ENCODE measurements around the gene GTF2E1. TPM values are rescaled to one million over a fixed set of nuclear protein-coding genes. Genes with fewer than 3 reads are reported as not detected.

The GTF2E1 gene
- total and polyA plus RNA-seq, 9 of the 15 experiments (the other 6 are each of a cell fraction or from before 2014, with no cell fraction given), result 12.9 to 23.5 (median 15.4) TPM

DNA sequence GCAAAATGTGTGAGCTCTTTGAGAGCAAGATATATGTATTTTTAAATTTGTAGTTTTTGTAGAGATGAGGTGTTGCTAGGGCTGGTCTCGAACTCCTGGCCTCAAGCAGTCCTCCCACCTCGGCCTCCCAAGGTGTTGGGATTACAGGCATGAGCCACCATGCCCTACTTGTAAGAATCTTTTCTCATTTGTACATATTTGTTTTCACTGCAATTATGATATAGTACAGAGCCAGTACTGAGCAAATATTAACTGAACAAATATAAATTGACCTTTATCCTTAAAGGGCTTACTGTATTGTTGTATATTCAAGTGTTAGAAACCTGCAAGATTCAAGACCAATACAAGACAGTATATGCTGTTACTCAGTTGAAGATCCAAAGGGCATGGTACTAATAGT is 53.4 kb downstream of the GTF2E1 start:
- H3K9me1 ChIP-seq (ENCODE audit: control insufficient read depth, insufficient read depth, low read length), result peaks cover 2% of the 10 kb centered on the region
- H3K4me2 ChIP-seq (ENCODE audit: insufficient read depth, low read length), result no peak overlapping the region
- H3K9ac ChIP-seq (ENCODE audit: insufficient read depth in 1 of 2, low read depth in 2 of 2, low read length in 2 of 2), result no peak overlapping the region
- in situ Hi-C loops (cut with MboI), result loop anchor here (5.0 to 10.0 kb wide), 3 partner anchors 171 to 551 kb away; no protein-coding TSS in a partner anchor
- no peak overlapping the region for H3K27ac ChIP-seq (ENCODE audit: extremely low read depth, low read depth, low read length)
- H3K36me3 ChIP-seq (ENCODE audit: control insufficient read depth, insufficient read depth, low read length), result no peaks in the 10 kb centered on the region
- ChIA-PET CTCF (ENCODE audit: low intra/inter-chr PET ratio) (interaction anchor here (2.8 kb wide), 1 partner anchor 235 kb away, joined by 22 read pairs; no protein-coding TSS in a partner anchor), POLR2A (no interaction called here)
- H3K79me2 ChIP-seq (ENCODE audit: control insufficient read depth, insufficient read depth, low read length), result no peaks in the 10 kb centered on the region
- no peak overlapping the region for H2AFZ ChIP-seq (ENCODE audit: low read depth, low read length)
- H3K27me3 ChIP-seq (ENCODE audit: control insufficient read depth in 2 of 2, insufficient read depth in 2 of 2, low read length in 2 of 2), result no peaks in the 10 kb centered on the region
- peaks cover 0 to 2% of the 10 kb centered on the region in 2 experiments; a peak in 2 of 5 replicates for H3K4me1 ChIP-seq (replicated peaks in 1 of 2; ENCODE audit: control insufficient read depth in 2 of 2, insufficient read depth in 2 of 2, low read length in 2 of 2)
- no peaks in the 10 kb centered on the region for H3K9me3 ChIP-seq (replicated peaks; ENCODE audit: control insufficient read depth, insufficient read depth, low read depth, low read length)
- FAIRE-seq (no peak), DNase-seq (ENCODE audit: extremely low read depth in 1 of 4, low spot score in 3 of 4) (no peak), ATAC-seq (no peak)
- 0% methylated on average over 2 of the region's 2 CpGs for WGBS (ENCODE audit: insufficient coverage, low coverage, missing lambda C conversion rate)
- no peaks in the 10 kb centered on the region for H4K20me1 ChIP-seq (replicated peaks; ENCODE audit: control insufficient read depth, insufficient read depth, low read length)
- intact Hi-C loops (cut with micrococcal nuclease), result loop anchor here (1.0 to 5.0 kb wide), 3 partner anchors 173 to 379 kb away; no protein-coding TSS in a partner anchor
- BruUV-seq (replicated peaks), result no TSS peak
- H3K4me3 ChIP-seq, result no peak overlapping the region
- TF ChIP-seq, protein P1, sequence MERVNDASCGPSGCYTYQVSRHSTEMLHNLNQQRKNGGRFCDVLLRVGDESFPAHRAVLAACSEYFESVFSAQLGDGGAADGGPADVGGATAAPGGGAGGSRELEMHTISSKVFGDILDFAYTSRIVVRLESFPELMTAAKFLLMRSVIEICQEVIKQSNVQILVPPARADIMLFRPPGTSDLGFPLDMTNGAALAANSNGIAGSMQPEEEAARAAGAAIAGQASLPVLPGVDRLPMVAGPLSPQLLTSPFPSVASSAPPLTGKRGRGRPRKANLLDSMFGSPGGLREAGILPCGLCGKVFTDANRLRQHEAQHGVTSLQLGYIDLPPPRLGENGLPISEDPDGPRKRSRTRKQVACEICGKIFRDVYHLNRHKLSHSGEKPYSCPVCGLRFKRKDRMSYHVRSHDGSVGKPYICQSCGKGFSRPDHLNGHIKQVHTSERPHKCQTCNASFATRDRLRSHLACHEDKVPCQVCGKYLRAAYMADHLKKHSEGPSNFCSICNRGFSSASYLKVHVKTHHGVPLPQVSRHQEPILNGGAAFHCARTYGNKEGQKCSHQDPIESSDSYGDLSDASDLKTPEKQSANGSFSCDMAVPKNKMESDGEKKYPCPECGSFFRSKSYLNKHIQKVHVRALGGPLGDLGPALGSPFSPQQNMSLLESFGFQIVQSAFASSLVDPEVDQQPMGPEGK (CRISPR knock-in tag; IDR thresholded peaks at IDR 0.05; ENCODE audit: borderline replicate concordance), result no peak
- no peak for TF ChIP-seq ARHGAP35 (IDR thresholded peaks at IDR 0.05; ENCODE audit: partially characterized antibody)
- no peak for TF ChIP-seq SRF (CRISPR knock-in tag; IDR thresholded peaks at IDR 0.05)
- no peak for TF ChIP-seq TCF7L2 (IDR thresholded peaks at IDR 0.05; ENCODE audit: low read depth, low read length)
- TF ChIP-seq, protein P2, sequence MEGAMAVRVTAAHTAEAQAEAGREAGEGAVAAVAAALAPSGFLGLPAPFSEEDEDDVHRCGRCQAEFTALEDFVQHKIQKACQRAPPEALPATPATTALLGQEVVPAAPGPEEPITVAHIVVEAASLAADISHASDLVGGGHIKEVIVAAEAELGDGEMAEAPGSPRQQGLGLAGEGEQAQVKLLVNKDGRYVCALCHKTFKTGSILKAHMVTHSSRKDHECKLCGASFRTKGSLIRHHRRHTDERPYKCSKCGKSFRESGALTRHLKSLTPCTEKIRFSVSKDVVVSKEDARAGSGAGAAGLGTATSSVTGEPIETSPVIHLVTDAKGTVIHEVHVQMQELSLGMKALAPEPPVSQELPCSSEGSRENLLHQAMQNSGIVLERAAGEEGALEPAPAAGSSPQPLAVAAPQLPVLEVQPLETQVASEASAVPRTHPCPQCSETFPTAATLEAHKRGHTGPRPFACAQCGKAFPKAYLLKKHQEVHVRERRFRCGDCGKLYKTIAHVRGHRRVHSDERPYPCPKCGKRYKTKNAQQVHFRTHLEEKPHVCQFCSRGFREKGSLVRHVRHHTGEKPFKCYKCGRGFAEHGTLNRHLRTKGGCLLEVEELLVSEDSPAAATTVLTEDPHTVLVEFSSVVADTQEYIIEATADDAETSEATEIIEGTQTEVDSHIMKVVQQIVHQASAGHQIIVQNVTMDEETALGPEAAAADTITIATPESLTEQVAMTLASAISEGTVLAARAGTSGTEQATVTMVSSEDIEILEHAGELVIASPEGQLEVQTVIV (CRISPR knock-in tag; IDR thresholded peaks at IDR 0.05; ENCODE audit: borderline replicate concordance), result no peak
- TF ChIP-seq GTF2A2 (tag; IDR thresholded peaks at IDR 0.05), result no peak
- TF ChIP-seq, protein P3, sequence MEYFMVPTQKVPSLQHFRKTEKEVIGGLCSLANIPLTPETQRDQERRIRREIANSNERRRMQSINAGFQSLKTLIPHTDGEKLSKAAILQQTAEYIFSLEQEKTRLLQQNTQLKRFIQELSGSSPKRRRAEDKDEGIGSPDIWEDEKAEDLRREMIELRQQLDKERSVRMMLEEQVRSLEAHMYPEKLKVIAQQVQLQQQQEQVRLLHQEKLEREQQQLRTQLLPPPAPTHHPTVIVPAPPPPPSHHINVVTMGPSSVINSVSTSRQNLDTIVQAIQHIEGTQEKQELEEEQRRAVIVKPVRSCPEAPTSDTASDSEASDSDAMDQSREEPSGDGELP (CRISPR knock-in tag; IDR thresholded peaks at IDR 0.05; ENCODE audit: borderline replicate concordance), result no peak
- no peak for TF ChIP-seq NR4A1 (CRISPR knock-in tag; IDR thresholded peaks at IDR 0.05)
- no peak for TF ChIP-seq NR4A1 (tag; IDR thresholded peaks at IDR 0.05)
- TF ChIP-seq SMARCC2 (IDR thresholded peaks at IDR 0.05; ENCODE audit: low read depth), result no peak
- TF ChIP-seq ZFX (CRISPR knock-in tag; IDR thresholded peaks at IDR 0.05), result no peak
- no peak for TF ChIP-seq POLR2B (IDR thresholded peaks at IDR 0.05; ENCODE audit: low read depth, partially characterized antibody)
- TF ChIP-seq NFIC (IDR thresholded peaks at IDR 0.05), result no peak
